HepG2 (cell line): ENCODE results near the gene KIZ. TPM values are rescaled to one million over a fixed set of nuclear protein-coding genes. Genes with fewer than 3 reads are reported as not detected.

Experiments
- ATAC-seq: fragments of 200-7000 bp; cut with Tn5 transposase; 3 replicates; pipeline ENCODE4 v1.9.1; 2020; ENCODE audit warnings: mild to moderate bottlenecking, moderate library complexity
- BruUV-seq: library from RNA; stranded (reverse); fragments of 400-500 nt; replicated peaks from 2 replicates; lab custom pipeline; 2021; lab: Mats Ljungman, UMichigan
- CTCF ChIA-PET: fragments of 300-600 bp; formaldehyde crosslinking; extraction: SDS; loops from one replicate; lab custom pipeline; 2021; ENCODE audit warnings: low total read pairs, inconsistent platforms, low intra/inter-chr PET ratio; lab: Yijun Ruan, JAX
- POLR2A ChIA-PET: fragments of 350-600 bp; sonication (Branson Sonifier 250); formaldehyde crosslinking; loops from one replicate; lab custom pipeline; 2020; ENCODE audit warnings: antibody characterized with exemption, inconsistent platforms; lab: Yijun Ruan, JAX
- DNase-seq: peaks from one replicate; pipeline ENCODE4 v3.0.0-alpha.2; 2015; ENCODE audit warnings: low spot score
- FAIRE-seq: peaks from 3 replicates; lab custom pipeline; 2011; peaks lifted over from hg19 to GRCh38; lab: Jason Lieb, UNC
- H2AFZ ChIP-seq: one replicate; pipeline ENCODE4 v1.6.1; 2011; ENCODE audit warnings: low read length, inconsistent platforms
- H3K27ac ChIP-seq: fragments of 300-600 bp; 3 replicates; pipeline ENCODE4 v1.8.0; 2011; ENCODE audit warnings: mixed run types, mild to moderate bottlenecking, mixed read lengths, low read length, inconsistent platforms; ENCODE audit not compliant: insufficient read depth; ENCODE audit errors: extremely low read length
- H3K27me3 ChIP-seq, 2 experiments: fragments of 200-600 bp in 1 of 2; 2 replicates in 1 of 2; 3 replicates in 1 of 2; pipeline versions ENCODE4 v1.6.0 to v1.8.0; 2011; ENCODE audit warnings: low read length in 2 of 2, mild to moderate bottlenecking in 2 of 2, moderate library complexity in 2 of 2, inconsistent platforms in 1 of 2; ENCODE audit not compliant: insufficient read depth in 2 of 2, control insufficient read depth in 1 of 2
- H3K36me3 ChIP-seq, 2 experiments: fragments of 200-600 bp in 1 of 2; replicated peaks in 1 of 2; 2 replicates in 1 of 2; 3 replicates in 1 of 2; pipeline versions ENCODE4 v1.5.1 to v1.8.0; 2011; ENCODE audit warnings: low read length in 2 of 2, inconsistent platforms in 1 of 2; ENCODE audit not compliant: insufficient read depth in 2 of 2, control insufficient read depth in 1 of 2
- H3K4me1 ChIP-seq: 2 replicates; pipeline ENCODE4 v1.5.1; 2012; ENCODE audit warnings: low read length, inconsistent platforms; ENCODE audit not compliant: insufficient read depth
- H3K4me2 ChIP-seq: 2 replicates; pipeline ENCODE4 v1.6.0; 2011; ENCODE audit warnings: low read depth, low read length, inconsistent platforms
- H3K4me3 ChIP-seq, 3 experiments: fragments of 200-600 bp in 1 of 3; sonication (generic), shearing (Covaris generic) in 1 of 3; replicated peaks in 1 of 3; 2 replicates each; pipeline ENCODE4 v1.5.1; 2011 to 2016; ENCODE audit warnings: low read length in 3 of 3, inconsistent platforms in 2 of 3, low read depth in 2 of 3, mild to moderate bottlenecking in 2 of 3, control low read depth in 1 of 3, mixed read lengths in 1 of 3; ENCODE audit not compliant: insufficient read depth in 1 of 3
- H3K79me2 ChIP-seq: one replicate; pipeline ENCODE4 v1.6.1; 2011; ENCODE audit warnings: low read length, inconsistent platforms; ENCODE audit not compliant: insufficient read depth
- H3K9ac ChIP-seq: 2 replicates; pipeline ENCODE4 v1.6.0; 2011; ENCODE audit warnings: mild to moderate bottlenecking, low read depth, low read length, inconsistent platforms; ENCODE audit not compliant: insufficient read depth
- H3K9me3 ChIP-seq: 2 replicates; pipeline ENCODE4 v1.5.1; 2012; ENCODE audit warnings: mild to moderate bottlenecking, low read length
- H4K20me1 ChIP-seq: 2 replicates; pipeline ENCODE4 v1.6.0; 2011; ENCODE audit warnings: inconsistent platforms, mild to moderate bottlenecking, low read length, moderate library complexity; ENCODE audit not compliant: insufficient read depth
- FOXP1 ChIP-seq, 2 experiments: fragments of 450-650 bp in 1 of 2; IDR thresholded peaks; 2 replicates each; pipeline ENCODE4 v1.6.1; 2017 to 2018; ENCODE audit warnings: antibody characterized with exemption in 1 of 2
- HMG20A ChIP-seq: IDR thresholded peaks from 2 replicates; pipeline ENCODE4 v1.6.1; 2016; ENCODE audit warnings: borderline replicate concordance
- HOXA9 ChIP-seq: sonication (generic); formaldehyde crosslinking; IDR thresholded peaks from 2 replicates; pipeline ENCODE4 v1.8.1; 2022; ENCODE audit warnings: missing genetic modification reagents, mild to moderate bottlenecking, moderate library complexity, borderline replicate concordance
- JARID2 ChIP-seq: sonication (generic); formaldehyde crosslinking; IDR thresholded peaks from 2 replicates; pipeline ENCODE4 v1.8.1; 2023; ENCODE audit warnings: missing genetic modification reagents, inconsistent platforms; ENCODE audit not compliant: insufficient replicate concordance
- ZBTB3 ChIP-seq: sonication (generic); formaldehyde crosslinking; IDR thresholded peaks from 2 replicates; pipeline ENCODE4 v1.4.0; 2020; ENCODE audit warnings: low read depth, mild to moderate bottlenecking, moderate library complexity, missing genetic modification reagents, borderline replicate concordance
- ZC3H4 ChIP-seq: sonication (generic); formaldehyde crosslinking; IDR thresholded peaks from 2 replicates; pipeline ENCODE4 v1.4.0; 2020; ENCODE audit warnings: missing genetic modification reagents, borderline replicate concordance
- WGBS: methylation state at CpG from one replicate; pipeline ENCODE4 v1.1.6; 2017; ENCODE audit warnings: low lambda C conversion rate; 5-methylcytosine and 5-hydroxymethylcytosine counted together
- in situ Hi-C: cut with HindIII; loops from 2 replicates; pipeline ENCODE4 v1.10.0; 2017; ENCODE audit warnings: low pct_unique_long_range_greater_than_20kb; ENCODE audit not compliant: extremely low pct_ligation_motif_present
- intact Hi-C: fragments of 100-400 bp; cut with micrococcal nuclease; formaldehyde crosslinking; loops from one replicate; pipeline ENCODE4 v1.10.0; 2022; ENCODE audit not compliant: unreplicated experiment
- polyA plus RNA-seq, 8 experiments: library from polyadenylated mRNA; depleted of rRNA in 3 of 8; stranded (reverse) in 7 of 8; unstranded in 1 of 8; fragments of >200 nt; fragmentation: Illumina TruSeq in 4 of 8; extraction: Trizol in 4 of 8; gene quantifications; 2 replicates each; pipeline versions ENCODE4 v1.2.1 to v1.2.3, GENCODE V29; 2011 to 2016; ENCODE audit warnings: low read depth in 4 of 8, missing spikeins in 1 of 8, mixed read lengths in 1 of 8; ENCODE audit not compliant: insufficient read depth in 1 of 8
- total RNA-seq, 5 experiments: library from RNA; depleted of rRNA; stranded (reverse); fragments of >200 nt; fragmentation: Illumina TruSeq; extraction: Trizol; gene quantifications; 2 replicates each; pipeline ENCODE4 v1.2.3, GENCODE V29; 2016; ENCODE audit warnings: low read depth in 1 of 5
- TF ChIP-seq, protein P1 (sequence below): sonication (generic); formaldehyde crosslinking; conservative IDR thresholded peaks from 2 replicates; pipeline ENCODE4 v1.4.0; 2020; ENCODE audit warnings: mild to moderate bottlenecking, missing genetic modification reagents, moderate library complexity
- TF ChIP-seq, protein P2 (sequence below), 2 experiments: sonication (generic) in 1 of 2; formaldehyde crosslinking in 1 of 2; IDR thresholded peaks; 2 replicates each; pipeline versions ENCODE4 v1.6.1 to v1.9.0; 2014 to 2022; ENCODE audit warnings: antibody characterized with exemption in 1 of 2, borderline replicate concordance in 1 of 2, inconsistent platforms in 1 of 2, low read depth in 1 of 2, missing genetic modification reagents in 1 of 2

The KIZ gene
- total and polyA plus RNA-seq, 2 of the 13 experiments (the other 11 are each of a cell fraction or from before 2014, with no cell fraction given) = 46.3 to 114 TPM

DNA sequence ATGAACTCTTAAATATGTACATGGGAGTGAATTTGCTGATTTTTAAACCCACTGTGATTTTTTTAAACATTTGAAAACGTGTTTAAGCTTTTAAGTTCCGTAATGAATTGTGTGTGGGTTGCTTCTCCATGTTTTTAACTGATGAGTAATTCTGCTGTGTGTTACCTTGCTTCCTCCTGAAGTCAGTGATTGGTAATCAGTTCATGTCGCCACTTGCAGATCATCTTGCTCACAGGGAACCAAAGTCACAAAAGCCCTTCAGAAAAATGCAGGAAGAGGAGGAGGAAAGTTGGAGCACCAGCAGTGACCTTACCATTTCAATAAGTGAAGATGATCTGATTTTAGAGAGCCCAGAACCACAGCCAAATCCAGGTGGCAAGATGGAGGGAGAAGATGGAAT, 36.7 kb downstream of the KIZ start:
- Histone ChIP-seq H3K27ac (no peak overlapping the region), H3K9ac (no peak overlapping the region), H3K9me3 (no peaks in the 10 kb centered on the region), H4K20me1 (no peaks in the 10 kb centered on the region), H3K4me2 (no peak overlapping the region), H3K79me2 (no peaks in the 10 kb centered on the region), H2AFZ (no peak overlapping the region), H3K4me3 (no peak overlapping the region), H3K36me3 (peaks cover 32 to 52% of the 10 kb centered on the region in 2 experiments), H3K4me1 (no peaks in the 10 kb centered on the region), H3K27me3 (no peaks in the 10 kb centered on the region)
- 89% methylated on average over 3 of the region's 3 CpGs for WGBS
- DNase-seq = no peak
- TF ChIP-seq HMG20A (CRISPR knock-in tag) (no peak), FOXP1 (IDR thresholded peaks at IDR 0.05) (no peak), FOXP1 (CRISPR knock-in tag; IDR thresholded peaks at IDR 0.05) (no peak), HOXA9 (no peak), ZC3H4 (CRISPR knock-in tag) (no peak), JARID2 (CRISPR knock-in tag) (no peak), ZBTB3 (CRISPR knock-in tag) (no peak)
- TF ChIP-seq, protein P1, sequence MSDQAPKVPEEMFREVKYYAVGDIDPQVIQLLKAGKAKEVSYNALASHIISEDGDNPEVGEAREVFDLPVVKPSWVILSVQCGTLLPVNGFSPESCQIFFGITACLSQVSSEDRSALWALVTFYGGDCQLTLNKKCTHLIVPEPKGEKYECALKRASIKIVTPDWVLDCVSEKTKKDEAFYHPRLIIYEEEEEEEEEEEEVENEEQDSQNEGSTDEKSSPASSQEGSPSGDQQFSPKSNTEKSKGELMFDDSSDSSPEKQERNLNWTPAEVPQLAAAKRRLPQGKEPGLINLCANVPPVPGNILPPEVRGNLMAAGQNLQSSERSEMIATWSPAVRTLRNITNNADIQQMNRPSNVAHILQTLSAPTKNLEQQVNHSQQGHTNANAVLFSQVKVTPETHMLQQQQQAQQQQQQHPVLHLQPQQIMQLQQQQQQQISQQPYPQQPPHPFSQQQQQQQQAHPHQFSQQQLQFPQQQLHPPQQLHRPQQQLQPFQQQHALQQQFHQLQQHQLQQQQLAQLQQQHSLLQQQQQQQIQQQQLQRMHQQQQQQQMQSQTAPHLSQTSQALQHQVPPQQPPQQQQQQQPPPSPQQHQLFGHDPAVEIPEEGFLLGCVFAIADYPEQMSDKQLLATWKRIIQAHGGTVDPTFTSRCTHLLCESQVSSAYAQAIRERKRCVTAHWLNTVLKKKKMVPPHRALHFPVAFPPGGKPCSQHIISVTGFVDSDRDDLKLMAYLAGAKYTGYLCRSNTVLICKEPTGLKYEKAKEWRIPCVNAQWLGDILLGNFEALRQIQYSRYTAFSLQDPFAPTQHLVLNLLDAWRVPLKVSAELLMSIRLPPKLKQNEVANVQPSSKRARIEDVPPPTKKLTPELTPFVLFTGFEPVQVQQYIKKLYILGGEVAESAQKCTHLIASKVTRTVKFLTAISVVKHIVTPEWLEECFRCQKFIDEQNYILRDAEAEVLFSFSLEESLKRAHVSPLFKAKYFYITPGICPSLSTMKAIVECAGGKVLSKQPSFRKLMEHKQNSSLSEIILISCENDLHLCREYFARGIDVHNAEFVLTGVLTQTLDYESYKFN (CRISPR knock-in tag) = no peak
- TF ChIP-seq, protein P2, sequence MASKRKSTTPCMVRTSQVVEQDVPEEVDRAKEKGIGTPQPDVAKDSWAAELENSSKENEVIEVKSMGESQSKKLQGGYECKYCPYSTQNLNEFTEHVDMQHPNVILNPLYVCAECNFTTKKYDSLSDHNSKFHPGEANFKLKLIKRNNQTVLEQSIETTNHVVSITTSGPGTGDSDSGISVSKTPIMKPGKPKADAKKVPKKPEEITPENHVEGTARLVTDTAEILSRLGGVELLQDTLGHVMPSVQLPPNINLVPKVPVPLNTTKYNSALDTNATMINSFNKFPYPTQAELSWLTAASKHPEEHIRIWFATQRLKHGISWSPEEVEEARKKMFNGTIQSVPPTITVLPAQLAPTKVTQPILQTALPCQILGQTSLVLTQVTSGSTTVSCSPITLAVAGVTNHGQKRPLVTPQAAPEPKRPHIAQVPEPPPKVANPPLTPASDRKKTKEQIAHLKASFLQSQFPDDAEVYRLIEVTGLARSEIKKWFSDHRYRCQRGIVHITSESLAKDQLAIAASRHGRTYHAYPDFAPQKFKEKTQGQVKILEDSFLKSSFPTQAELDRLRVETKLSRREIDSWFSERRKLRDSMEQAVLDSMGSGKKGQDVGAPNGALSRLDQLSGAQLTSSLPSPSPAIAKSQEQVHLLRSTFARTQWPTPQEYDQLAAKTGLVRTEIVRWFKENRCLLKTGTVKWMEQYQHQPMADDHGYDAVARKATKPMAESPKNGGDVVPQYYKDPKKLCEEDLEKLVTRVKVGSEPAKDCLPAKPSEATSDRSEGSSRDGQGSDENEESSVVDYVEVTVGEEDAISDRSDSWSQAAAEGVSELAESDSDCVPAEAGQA (IDR thresholded peaks at IDR 0.05; ENCODE audit: low read depth) = no peak
- TF ChIP-seq, protein P2 (CRISPR knock-in tag; IDR thresholded peaks at IDR 0.05; ENCODE audit: borderline replicate concordance) = no peak
- no TSS peak for BruUV-seq
- intact Hi-C loops (no loop called here), in situ Hi-C loops (no loop called here)
- FAIRE-seq = no peak
- ChIA-PET POLR2A (no interaction called here), CTCF (no interaction called here)
- no peak for ATAC-seq
